Islet of Langerhans (tissue), 1 donor: ENCODE measurements around the gene HOXA5.

Experiments used
- FAIRE-seq: peaks from one replicate; lab custom pipeline; 2011; peaks lifted over from hg19 to GRCh38; lab: Jason Lieb, UNC

Gene HOXA5

GRCh38 chr7:27159266-27160144 is 16.0 kb upstream of the HOXA5 start:
- no peak for FAIRE-seq

GRCh38 chr7:27158436-27159265 is 15.2 kb upstream of the HOXA5 start:
- FAIRE-seq: no peak

GRCh38 chr7:27157702-27158431 is 14.4 kb upstream of the HOXA5 start:
- no peak for FAIRE-seq

GRCh38 chr7:27156916-27157701 is 13.6 kb upstream of the HOXA5 start:
- no peak for FAIRE-seq

GRCh38 chr7:27156508-27156898 is 13.0 kb upstream of the HOXA5 start, which contains the start of gene HOXA7:
TSS of gene HOXA7 (minus strand) at chr7:27156675. CDS start at chr7:27156545, 130 bp downstream.
- no peak for FAIRE-seq

- FAIRE-seq: no peak
These were observed 12.5 kb upstream of the HOXA5 start for GRCh38 chr7:27155816-27156507.

- no peak for FAIRE-seq
These were observed 11.7 kb upstream of the HOXA5 start for GRCh38 chr7:27154901-27155815.

- no peak for FAIRE-seq
These were observed 10.9 kb upstream of the HOXA5 start for GRCh38 chr7:27154369-27154768.

- FAIRE-seq: no peak
These were observed 10.0 kb upstream of the HOXA5 start for GRCh38 chr7:27153526-27153925.

GRCh38 chr7:27152816-27153442 is 9.4 kb upstream of the HOXA5 start:
- FAIRE-seq: no peak

- FAIRE-seq: no peak
These were observed 8.7 kb upstream of the HOXA5 start, which contains the start of gene HOXA3 for GRCh38 chr7:27151931-27152815. TSS of gene HOXA3 (minus strand) at chr7:27152583. CDS start at chr7:27110640, 41,943 bp downstream.

GRCh38 chr7:27151341-27151930 is 8.0 kb upstream of the HOXA5 start:
- FAIRE-seq: no peak

- FAIRE-seq: no peak
These were observed 7.3 kb upstream of the HOXA5 start for GRCh38 chr7:27150568-27151340.

GRCh38 chr7:27149842-27150567 is 6.5 kb upstream of the HOXA5 start:
- FAIRE-seq: no peak

- no peak for FAIRE-seq
These were observed 5.5 kb upstream of the HOXA5 start for GRCh38 chr7:27148756-27149641.
